GM18520 (cell line): ENCODE measurements around the gene ADD3.

Experiments used
- ATAC-seq: cut with Tn5 transposase; IDR thresholded peaks from one replicate; pipeline ENCODE4 v1.9.1; 2021; ENCODE audit not compliant: unreplicated experiment

ADD3 gene

DNA sequence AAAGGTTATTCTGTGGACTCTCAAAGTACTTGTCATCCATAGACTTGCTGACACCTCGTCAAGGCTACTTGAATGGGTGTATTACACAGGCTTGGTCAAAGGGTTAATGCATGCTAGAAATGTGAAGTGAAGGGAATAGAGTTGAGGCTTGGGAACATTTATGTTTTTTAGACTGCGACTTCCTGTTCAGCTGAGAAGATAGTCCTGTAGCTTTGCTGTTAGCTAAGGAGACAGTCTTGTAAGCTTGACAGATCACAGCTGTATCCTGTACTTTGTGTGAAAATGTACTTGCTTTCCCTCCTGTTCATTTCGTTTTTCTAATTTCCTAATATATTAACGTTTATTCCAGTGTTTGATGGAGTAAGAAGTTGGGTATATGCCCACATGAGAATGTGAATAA is 52.1 kb downstream of the ADD3 start:
- no peak for ATAC-seq

DNA sequence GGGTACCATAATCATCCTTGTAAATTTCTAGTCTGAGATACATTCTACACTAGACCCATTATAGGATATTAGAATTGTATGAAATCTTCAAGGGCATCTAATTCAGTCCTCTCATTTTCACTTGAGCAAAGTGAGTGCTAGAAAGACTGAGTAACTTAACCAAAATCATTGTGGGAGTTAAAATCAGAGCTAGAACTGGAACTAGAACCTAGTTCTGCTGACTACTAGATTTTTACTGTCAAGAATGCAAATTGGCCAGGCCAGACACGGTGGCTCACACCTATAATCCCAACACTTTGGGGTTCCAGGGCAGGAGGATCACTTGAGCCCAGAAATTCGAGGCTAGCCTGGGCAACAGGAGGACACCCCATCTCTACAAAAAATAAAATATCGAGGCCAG is 53.9 kb downstream of the ADD3 start:
- no peak for ATAC-seq

DNA sequence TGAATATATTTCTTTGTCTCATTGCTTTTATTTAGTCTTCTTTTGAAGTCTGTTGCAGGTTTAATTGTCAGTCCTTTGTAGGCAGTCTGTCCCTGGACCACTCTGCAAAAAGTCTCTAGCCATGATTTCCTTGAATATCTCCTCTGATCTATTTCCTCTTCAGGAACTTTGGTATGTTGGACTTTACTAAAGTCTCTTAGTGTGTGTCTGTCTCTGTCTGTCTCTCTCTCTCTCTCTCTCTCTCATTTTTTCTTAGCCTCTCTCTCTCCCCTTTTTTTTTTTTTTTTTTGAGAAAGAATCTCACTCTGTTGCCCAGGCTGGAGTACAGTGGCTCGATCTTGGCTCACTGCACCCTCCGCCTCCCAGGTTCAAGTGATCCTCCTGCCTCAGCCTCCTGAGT is 57.5 kb downstream of the ADD3 start:
- ATAC-seq = no peak

DNA sequence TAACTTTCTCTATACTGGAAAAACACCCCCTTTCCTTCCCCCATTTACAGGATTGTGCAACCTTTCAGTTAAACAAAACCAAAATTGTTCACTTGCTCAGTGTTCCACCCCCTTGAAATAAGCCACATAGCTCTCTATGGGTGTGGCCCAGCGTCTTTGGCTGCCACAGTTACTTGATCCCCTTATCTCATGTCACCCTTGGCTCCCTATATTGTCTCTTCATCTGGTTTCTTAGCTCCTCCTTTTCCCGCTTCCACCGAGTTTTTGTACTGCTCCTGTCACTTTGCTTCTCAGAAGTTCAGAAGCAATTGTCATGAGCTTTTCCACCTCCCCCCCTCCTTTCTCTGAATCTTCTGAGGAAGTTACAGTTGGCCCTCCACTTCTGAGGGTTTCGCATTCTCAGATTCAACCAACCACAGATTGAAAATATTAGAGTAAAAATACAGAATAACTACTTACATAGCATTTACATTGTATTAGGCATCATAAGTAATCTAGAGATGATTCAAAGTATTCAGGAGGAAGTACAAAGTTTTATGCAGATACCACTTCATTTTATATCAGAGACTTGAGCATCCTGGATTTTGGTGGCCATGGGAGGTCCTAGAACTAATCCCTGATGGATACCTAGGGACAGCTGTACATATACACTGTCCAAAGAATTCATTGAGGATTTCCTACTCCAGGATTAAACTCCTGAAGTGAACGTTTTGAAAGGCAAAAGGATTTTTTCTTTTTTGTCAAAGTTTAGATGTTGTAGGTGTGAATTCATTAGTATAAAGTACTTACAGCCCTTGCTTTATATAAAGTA is 60.4 kb downstream of the ADD3 start:
- ATAC-seq = no peak

DNA sequence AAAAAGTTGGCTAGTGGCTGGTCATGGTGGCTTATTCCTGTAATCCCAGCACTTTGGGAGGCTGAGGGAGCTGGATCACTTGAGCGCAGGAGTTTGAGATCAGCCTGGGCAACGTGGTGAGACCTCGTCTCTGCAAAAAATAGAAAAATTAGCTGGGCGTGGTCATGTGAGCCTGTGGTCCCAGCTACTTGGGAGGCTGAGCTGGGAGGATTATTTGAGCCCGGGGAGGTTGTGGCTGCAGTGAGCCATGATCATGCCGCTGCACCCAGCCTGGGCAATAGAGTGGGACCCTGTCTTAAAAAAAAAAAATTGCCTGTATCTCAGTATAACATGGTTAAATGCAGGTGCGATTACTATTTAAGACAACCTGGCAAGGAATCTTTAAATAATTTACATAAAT is 61.0 kb downstream of the ADD3 start:
- ATAC-seq = no peak

DNA sequence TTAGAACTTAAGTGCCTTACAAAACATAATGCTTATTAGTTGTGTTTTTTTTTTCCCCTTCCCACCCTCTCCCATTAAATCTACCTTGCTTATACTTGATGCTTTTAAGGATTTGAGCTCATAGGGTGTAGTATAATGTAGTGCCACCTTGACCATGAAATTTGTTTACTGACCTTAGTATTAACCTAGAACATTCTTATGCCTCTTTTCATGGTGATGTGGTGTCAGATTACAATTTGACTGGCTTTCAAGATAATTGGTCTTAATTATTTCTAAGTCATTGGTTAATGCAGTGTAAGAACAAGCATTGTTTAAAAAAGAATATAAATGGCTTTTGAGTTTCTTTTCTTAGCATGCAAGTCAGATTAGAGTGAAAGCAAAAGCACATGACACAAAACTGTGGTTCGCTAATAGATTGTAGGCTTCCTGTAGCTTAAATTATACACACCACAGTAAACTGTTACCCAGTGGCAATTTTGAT is 61.8 kb downstream of the ADD3 start:
- ATAC-seq = peak; percentile 67

DNA sequence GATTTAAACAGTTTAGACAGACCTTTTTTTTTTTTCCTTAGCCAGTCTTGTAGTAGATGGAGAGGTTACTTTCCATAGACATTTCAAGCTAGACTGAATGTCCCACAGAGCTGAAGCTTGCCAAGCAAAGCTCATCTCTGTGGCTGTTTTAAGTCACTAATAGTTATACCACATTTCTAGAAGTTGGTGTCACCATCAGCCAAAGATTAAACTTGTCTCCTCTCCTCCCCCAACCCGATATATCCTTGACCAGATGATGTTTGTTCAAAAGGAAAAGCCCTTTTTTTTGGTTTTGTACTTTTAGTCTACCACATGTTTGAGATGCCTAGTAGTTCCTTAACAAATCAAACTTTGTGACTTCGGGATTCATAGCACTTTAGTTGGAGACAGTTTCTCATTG is 66.1 kb downstream of the ADD3 start:
- no peak for ATAC-seq

DNA sequence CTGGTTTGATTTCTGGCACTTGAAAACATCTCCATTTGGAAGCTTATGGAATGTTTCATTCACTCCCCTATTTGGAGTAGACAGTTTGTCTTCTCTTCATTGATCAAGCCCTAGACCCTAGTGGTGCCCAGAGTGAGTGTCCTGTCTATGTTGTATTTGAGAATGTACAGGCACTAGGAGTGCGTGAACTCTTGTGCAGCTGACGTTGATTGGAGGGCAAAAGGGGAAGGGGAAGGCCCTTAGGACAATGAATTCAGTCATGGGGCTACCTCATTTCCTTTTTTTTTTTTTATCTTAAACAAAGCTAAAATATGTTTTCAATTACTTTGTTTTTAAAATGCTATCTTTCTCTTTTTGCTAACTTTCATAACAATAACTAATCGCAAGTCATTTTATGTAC is 66.5 kb downstream of the ADD3 start:
- ATAC-seq = no peak

DNA sequence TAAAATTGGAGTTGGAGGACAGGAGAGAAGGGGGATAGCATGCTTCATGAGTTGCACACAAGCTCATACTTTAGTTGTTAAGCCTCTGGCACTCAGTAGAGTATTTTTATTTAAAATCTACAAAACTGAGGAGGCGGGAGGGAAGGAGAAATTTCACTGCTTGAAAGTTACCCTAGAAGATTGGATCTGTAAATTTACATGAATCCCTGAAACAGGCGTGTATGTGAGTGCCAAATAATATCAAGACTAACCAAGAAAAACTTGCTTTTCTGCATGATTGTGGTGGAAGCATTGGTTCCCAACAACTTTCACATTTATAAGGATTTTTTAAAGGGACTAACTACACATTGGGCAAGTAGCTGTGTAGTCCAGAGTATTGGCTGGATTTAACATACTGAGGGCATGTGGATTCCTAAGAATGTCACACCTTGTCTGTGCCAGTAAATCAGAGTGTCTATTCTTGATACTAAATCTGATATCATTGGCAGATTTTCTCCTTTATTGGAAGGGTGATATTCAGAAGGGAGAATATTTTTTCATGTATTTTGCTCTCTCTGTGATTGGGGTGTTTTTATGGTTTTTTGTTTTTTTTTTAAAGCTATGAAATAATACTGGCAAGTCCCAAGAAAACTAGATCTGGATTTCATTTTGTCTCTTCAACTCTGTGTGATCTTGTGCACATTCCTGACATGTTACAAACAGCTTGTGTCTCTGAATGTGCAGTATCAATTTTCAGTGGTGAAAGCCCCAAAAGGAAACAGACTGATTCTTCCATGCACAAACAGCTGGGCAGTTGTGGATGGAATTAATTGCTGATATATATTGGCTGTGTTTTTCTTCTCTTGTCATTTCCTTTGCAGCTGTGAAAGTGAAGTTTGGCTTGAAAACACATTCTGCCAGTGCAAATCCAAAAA is 67.2 kb downstream of the ADD3 start:
- ATAC-seq = no peak

DNA sequence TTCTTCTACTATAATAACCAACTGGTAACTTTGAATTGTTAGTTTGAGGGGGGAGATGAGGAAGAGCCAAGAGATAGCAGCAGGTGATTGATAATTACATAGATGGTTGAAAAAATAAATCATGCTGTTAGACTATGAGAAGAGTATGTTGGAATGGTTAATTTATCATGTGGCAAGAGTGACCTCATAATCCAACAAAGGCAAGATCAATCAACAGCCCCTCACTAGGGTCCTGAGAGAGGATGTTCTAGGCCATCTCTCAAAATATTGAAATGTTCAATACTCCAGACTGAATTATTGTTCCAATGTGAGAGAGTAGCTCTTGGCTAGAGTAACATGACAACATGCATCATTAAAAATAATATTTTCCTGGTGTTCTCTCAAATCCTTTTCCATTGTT is 67.9 kb downstream of the ADD3 start:
- no peak for ATAC-seq

DNA sequence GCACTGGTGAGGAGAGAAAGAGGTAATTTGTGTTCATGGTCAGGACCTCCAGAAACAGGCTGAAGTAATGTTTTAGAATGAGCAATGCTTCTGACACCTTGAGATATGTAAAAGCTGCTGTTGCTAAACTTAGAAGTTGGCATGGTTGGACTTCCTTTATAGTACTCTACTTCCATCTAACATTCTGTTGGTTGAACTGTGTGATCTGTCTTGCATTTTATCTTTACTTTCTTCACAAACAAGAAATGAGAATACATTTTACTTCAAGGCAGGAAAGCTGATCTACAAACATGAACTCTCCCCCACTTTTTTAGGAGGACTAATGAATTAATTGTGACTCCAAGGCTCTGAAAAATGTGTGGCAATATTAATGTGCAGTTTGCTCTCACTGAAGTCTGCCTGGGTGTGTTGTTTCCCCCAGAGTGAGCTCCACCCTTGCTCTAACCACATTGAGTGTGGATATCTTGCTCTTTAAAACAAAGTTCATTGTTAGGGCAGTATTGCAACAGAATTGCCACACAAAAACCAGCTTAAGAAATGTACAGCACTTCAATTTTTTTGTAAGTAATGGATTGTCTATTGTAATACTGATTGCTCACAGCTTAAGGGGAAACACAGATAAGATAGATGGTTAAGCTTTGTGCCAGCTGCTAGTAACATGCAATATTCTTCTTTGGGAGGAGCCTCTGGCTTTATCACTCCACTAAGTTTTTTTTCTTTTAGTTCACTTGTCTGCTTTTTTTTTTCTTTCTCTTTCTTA is 69.0 kb downstream of the ADD3 start:
- peak; percentile 63 for ATAC-seq

DNA sequence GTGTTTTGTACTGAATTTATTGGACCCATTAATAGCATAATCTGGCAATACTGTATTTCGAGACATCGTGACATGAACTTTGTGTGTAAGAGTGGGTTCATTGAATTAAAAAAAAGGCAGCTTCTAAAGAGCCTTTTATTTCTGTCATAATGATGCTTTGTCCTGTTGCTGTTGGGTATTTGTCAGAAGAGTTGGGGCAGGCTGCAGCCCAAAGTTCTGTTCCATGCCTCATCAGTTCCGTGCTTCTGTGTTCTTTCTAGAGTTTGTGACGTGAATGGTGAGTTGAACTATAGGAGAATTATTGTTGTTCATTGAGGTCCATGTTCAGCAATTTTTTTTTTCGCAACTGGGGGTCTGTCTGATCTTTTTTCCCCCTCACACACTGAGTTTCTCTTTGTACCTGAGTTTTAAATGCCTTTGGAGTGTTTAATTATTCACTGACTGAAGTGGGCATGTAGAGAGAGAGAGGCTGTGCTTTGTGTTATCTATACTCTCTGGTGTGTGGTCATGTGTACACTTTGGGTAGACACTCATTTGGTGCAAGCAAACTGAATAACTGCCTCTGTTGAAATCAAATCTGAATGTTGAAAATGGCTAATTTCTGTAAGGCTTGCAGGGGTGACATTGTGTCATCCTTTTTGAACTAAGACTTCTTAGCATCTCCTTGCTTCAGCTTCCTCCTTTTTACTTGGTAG is 69.8 kb downstream of the ADD3 start:
- no peak for ATAC-seq

DNA sequence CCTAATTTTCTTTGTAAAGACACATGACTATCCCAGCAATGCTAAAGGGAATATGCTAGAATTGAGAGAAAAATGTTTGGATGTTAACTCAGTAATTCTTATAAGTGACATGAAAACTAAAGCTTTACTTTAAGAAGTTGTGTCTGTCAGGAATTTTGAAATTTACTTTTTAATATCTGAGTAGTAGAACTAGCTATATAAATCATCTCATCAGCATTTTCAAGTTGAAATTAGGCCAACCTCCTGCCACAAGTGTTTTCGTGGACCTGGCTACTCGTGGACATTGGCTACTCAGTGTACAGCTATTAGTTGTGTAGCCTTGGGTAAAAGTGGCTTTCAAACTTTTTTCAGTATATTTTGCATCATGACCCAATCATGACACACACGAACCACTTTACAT is 70.5 kb downstream of the ADD3 start:
- no peak for ATAC-seq

DNA sequence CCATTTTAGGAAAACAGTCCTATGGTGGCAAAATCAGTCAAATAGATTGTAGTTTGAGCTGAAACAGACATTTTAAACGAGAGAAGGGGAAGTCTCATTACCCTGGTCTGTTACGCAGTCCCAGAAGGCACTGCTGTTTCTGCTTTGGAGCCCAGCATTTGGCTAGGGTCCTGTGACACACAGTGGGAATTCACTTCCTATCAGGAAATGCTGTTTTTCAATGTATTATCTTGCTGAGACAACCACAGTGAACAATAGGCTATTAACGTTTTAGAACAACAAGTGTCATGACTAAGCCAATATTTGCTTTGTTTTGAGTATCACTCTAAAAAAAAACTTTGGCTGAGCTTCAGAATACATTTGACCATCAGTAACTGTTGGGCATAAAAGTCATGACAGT is 74.1 kb downstream of the ADD3 start:
- no peak for ATAC-seq

DNA sequence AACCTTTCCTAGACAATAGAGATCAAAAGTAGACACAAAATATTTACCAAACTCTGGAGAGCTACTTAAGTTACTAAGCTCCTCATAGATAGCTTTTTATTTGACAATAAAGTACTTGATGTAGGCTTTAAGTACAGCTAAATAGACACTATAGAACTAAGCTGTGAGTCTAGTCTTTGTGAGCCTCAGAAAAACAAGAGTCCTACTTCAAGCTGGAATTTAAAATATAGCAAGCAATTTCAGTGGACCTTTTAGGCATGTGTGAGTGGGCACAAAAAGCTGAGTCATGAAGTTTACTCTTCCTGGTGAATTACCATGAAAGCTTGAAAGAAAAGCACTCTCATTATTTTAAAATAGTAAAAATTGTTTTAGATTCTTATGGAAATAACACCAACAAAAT is 76.1 kb downstream of the ADD3 start:
- no peak for ATAC-seq

DNA sequence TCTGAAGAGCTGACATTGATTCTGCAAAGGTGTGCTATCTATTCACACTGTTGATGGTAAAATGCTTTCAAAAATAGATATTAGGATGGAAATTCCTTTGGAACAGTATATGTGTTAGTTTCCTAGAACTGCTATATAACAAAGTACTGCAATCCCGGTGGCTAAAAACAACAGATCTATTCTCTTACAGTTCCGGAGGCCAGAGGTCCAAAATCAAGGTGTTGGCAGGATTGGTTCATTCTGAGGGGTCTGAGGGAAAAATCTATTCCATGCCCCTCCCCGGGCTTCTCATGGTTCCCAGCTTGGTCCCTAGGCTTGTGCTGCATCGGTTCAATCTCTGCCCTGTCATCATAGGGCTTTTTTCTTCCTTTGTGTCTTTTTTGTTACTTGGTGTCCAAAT is 79.9 kb downstream of the ADD3 start:
- no peak for ATAC-seq

DNA sequence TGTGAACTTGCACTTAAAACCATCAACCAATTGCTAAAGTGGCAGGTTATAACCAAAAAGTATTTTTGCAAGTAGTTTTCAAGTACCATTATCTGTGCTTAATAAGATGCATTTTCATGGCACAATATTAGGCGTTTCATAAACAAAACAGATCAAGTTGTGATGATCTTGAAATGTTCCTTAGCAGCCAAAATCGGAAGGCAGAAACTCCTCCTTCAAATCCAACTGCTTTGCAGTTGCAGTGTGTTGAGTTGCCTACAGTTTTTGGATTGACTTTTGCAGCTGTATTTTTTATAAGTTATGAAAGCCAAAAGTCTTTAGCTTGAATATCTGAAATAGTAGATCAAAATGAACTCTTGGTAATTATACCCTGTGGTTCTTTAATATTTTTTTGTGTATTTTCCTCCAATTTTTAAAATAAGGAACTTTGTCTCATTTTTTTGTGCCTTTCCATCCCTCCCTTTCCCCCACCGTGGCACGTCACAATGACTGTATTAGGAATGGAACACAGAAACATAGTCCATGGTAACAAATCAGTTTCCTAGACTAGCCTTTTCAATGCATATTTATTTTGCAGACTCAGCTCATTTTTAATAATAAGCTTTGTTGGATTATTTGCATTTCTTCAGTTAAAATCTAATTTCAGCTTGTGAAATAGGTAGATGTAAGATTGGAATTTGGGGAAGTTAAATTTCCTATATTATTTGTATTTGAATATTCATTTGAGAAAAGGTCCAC is 80.8 kb downstream of the ADD3 start:
- no peak for ATAC-seq

DNA sequence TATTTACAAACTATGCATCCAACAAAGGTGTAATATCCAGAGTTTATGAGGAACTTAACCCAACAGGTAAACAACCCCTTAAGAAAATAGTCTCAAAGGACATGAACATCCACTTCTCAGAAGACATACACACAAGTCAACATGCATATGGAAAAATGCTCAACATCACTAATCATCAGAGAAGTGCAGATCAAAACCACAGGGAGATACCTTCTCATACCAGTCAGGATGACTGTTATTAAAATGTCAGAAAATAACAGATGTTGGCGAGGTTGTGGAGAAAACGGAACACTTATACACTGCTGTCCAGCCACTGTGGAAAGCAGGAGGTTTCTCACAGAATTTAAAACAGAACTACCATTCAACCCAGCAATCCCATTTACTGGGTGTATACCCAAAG is 84.0 kb downstream of the ADD3 start:
- no peak for ATAC-seq

DNA sequence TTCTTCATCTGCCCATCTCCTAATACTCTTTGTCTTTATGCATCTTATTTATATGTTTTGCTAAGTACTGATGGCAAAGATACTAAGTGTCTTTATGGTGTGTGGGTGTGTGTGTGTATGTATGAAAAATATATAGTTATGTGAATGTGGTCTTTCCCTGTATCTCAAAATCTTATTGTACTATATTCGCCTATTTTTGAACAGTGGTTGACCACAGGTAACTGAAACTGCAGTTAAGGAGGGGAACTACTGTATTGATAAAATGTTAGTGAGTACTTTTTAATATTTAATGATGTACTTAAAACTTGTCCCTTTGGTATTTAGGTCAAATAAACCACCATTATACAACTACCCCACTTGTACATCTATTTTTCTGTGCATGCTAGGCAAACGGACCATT is 85.9 kb downstream of the ADD3 start:
- ATAC-seq = no peak

DNA sequence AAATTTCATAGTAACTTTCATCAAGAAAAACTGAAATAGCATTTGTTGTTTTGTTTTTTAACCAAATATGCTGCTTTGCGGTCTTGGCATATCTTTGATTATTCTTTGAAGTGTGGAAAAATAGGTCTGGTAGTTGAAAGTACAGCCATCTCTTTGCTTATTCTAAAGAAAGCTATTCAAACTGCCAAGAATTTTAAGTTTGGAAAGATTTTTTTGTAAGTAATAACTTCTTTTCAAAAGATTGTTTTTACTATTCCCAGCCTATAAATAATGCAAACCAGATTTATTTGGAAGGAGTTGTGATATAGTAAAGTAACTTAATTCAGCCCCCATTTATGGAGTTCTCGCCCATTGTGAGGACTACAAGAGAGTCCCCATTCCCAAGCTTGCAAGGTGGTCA is 87.0 kb downstream of the ADD3 start:
- ATAC-seq = no peak
